Glutamatergic neuron (in vitro differentiated cells): ENCODE data around the gene UGT3A2. TPM values are rescaled to one million over a fixed set of nuclear protein-coding genes. Genes with fewer than 3 reads are reported as not detected.

Experiments used
- DNase-seq: peaks from one replicate; pipeline ENCODE4 v3.0.0; 2022
- H3K27ac Mint-ChIP-seq: one replicate; pipeline ENCODE4 v1.8.0; 2020; ENCODE audit warnings: mild to moderate bottlenecking, mixed read lengths, inconsistent platforms; ENCODE audit not compliant: unreplicated experiment
- H3K27me3 Mint-ChIP-seq: one replicate; pipeline ENCODE4 v1.8.0; 2020; ENCODE audit warnings: mild to moderate bottlenecking, moderate library complexity, mixed read lengths, inconsistent platforms; ENCODE audit not compliant: unreplicated experiment
- H3K36me3 Mint-ChIP-seq: one replicate; pipeline ENCODE4 v1.8.0; 2020; ENCODE audit warnings: mild to moderate bottlenecking, mixed read lengths, inconsistent platforms; ENCODE audit not compliant: unreplicated experiment
- H3K4me1 Mint-ChIP-seq: one replicate; pipeline ENCODE4 v1.8.0; 2020; ENCODE audit warnings: mild to moderate bottlenecking, low read depth, mixed read lengths, inconsistent platforms; ENCODE audit not compliant: unreplicated experiment
- H3K4me3 Mint-ChIP-seq: one replicate; pipeline ENCODE4 v1.8.0; 2020; ENCODE audit warnings: mild to moderate bottlenecking, mixed read lengths, inconsistent platforms; ENCODE audit not compliant: unreplicated experiment
- H3K9me3 Mint-ChIP-seq: one replicate; pipeline ENCODE4 v1.8.0; 2020; ENCODE audit warnings: mild to moderate bottlenecking, moderate library complexity, mixed read lengths, inconsistent platforms; ENCODE audit not compliant: unreplicated experiment
- total RNA-seq: library from RNA; stranded (reverse); fragmentation: NEBNext Ultra II Directional; extraction: Animal tissue kit (Norgen Biotek cat#: 25700); gene quantifications from one replicate; pipeline ENCODE4 v1.2.1, GENCODE V29; 2021; ENCODE audit not compliant: unreplicated experiment
- TF ChIP-seq, protein P1 (sequence below): fragments of 200-600 bp; sonication (generic); IDR thresholded peaks from one replicate; pipeline ENCODE4 v1.5.0; 2021; ENCODE audit not compliant: partially characterized antibody, unreplicated experiment

The UGT3A2 gene
- total RNA-seq, 1 donor from 2014 or later: 0.37 TPM

DNA sequence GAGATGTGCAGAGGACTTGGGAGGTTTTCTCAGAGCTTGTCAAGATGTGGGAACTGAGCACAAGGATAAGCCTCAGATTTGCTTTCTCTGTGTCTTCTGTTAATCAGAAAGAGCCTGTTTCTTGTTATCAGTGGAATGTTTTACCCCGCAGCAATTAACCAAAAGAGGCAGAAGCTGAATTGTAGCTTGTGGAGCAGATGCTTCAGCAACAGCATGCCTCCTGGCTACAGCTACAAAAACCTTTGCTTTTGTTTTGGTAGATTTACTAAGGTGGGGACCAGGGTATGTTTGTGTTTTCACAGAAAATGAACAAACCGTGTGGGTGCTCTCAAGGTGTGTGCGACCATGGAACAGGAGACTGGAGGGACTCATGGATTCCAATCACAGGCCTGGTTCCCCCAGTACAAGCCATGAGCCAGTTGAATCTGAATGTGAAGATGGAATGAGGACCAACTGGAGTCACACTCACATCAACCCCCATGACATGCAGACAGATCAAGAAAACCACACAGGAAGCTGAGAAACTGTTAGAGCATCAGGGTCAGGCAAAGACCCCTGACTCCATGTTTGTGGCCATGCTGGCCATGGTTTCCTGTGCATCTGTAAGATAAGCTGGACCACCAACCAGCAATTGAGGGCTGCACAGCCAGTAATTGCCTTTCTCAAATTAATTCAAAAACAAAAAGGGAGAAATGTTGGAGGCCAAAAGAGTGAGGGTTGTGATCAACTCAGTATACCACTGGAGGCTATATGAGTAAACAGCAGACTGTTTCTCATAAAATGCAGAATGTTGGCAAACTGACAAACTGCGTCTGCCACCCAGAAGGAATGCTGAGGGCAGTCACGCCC is 6.9 kb downstream of the UGT3A2 start:
- Mint-ChIP-seq H3K4me3 (no peak overlapping the region), H3K36me3 (no peaks in the 10 kb centered on the region), H3K27me3 (no peaks in the 10 kb centered on the region), H3K27ac (no peak overlapping the region), H3K9me3 (peaks cover 2% of the 10 kb centered on the region), H3K4me1 (peaks cover 1% of the 10 kb centered on the region)
- DNase-seq: no peak
- TF ChIP-seq, protein P1, sequence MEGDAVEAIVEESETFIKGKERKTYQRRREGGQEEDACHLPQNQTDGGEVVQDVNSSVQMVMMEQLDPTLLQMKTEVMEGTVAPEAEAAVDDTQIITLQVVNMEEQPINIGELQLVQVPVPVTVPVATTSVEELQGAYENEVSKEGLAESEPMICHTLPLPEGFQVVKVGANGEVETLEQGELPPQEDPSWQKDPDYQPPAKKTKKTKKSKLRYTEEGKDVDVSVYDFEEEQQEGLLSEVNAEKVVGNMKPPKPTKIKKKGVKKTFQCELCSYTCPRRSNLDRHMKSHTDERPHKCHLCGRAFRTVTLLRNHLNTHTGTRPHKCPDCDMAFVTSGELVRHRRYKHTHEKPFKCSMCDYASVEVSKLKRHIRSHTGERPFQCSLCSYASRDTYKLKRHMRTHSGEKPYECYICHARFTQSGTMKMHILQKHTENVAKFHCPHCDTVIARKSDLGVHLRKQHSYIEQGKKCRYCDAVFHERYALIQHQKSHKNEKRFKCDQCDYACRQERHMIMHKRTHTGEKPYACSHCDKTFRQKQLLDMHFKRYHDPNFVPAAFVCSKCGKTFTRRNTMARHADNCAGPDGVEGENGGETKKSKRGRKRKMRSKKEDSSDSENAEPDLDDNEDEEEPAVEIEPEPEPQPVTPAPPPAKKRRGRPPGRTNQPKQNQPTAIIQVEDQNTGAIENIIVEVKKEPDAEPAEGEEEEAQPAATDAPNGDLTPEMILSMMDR: no peak

DNA sequence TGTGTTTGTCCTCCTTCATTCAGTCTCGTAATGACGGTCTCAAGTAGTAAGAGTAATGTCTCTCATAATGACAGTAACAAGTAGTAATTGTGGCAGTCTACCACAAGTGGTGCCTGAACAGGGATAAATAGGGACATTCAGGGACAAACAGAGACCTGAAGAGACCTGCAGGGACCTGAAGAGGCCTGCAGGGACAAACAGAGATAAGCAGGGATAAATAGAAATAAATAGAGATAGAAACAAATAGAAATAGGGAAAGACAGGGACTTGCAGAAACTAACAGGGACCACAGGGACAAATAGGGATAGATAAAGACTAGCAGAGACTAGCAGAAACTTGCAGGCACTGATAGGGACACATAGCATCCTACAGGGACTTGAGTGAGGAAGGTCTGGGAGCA is 7.9 kb downstream of the UGT3A2 start:
- no peaks in the 10 kb centered on the region for H3K27me3 Mint-ChIP-seq

DNA sequence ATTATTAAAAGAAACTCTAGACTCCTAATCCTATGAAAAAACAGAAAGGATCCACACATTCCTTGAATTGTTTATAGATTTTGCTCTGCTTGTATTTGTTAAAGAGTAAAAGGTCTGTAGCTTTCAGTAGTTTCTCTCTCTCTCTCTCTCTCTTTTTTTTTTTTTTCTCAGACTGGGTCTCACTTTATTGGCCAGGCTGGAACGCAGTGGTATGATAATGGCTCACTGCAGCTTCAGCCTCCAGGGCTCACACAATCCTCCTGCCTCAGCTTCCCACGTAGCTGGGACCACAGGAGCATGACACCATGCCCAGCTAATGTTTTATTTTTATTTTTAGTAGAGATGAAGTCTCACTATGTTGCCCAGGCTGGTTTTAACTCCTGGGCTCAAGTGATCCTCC is 9.3 kb downstream of the UGT3A2 start:
- H3K4me1 Mint-ChIP-seq: peaks cover 1% of the 10 kb centered on the region
- H3K4me3 Mint-ChIP-seq: no peak overlapping the region

More for the DNA sequence above, 7.9 kb downstream of the UGT3A2 start:
- TF ChIP-seq, protein P1: no peak
- Mint-ChIP-seq H3K4me1 (peaks cover 1% of the 10 kb centered on the region), H3K9me3 (peaks cover 2% of the 10 kb centered on the region), H3K27ac (no peak overlapping the region), H3K36me3 (no peaks in the 10 kb centered on the region), H3K4me3 (no peak overlapping the region)
- DNase-seq: no peak

DNA sequence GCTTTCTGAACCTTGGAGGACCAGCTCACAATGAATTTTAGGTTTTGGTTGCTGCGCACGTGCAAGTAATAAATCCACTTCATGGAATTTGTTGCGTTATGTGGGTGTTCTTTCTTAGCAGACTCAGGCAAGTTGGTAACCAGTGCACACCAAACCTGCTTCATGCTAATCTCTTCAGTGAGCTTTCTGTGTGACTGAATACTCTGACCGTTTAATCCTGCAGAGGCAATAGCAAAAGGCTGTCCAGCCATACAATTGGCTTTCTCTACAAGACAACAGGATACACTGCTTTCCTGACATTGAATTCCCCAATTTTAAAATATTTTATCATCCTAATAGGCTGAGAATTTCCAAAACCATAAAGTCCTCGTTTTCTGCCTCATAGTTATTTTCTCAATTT is 10.3 kb downstream of the UGT3A2 start:
- Mint-ChIP-seq H3K27me3 (no peaks in the 10 kb centered on the region), H3K36me3 (no peaks in the 10 kb centered on the region), H3K27ac (no peak overlapping the region), H3K4me1 (peaks cover 1% of the 10 kb centered on the region), H3K9me3 (peaks cover 2% of the 10 kb centered on the region), H3K4me3 (no peak overlapping the region)
- TF ChIP-seq, protein P1: no peak
- no peak for DNase-seq

More for the DNA sequence above, 9.3 kb downstream of the UGT3A2 start:
- H3K27me3 Mint-ChIP-seq: no peaks in the 10 kb centered on the region
- DNase-seq: no peak
- no peaks in the 10 kb centered on the region for H3K36me3 Mint-ChIP-seq
- TF ChIP-seq, protein P1: no peak
- peaks cover 2% of the 10 kb centered on the region for H3K9me3 Mint-ChIP-seq
- no peak overlapping the region for H3K27ac Mint-ChIP-seq

DNA sequence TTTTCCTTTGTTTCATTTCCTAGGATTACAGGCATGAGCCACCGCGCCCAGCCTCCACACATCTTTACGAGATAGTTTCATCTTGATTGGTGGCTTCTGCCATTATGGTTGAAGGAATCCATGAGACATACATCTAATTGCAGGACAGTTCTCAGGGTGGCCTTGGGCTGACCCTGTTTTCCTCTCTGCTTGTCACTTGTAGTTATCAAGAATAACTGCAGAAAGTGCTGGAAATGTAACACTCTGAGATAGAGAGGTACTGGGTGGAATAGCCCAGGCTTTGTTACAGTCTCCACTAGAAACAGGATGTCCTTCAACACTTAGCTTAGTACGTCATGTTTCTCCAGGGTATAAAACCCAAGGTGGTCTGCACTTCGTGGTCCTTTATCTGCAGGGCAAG is 10.7 kb downstream of the UGT3A2 start:
- H3K4me1 Mint-ChIP-seq: peaks cover 1% of the 10 kb centered on the region
- TF ChIP-seq, protein P1: no peak
- H3K27ac Mint-ChIP-seq: no peak overlapping the region
- H3K9me3 Mint-ChIP-seq: peaks cover 2% of the 10 kb centered on the region
- no peaks in the 10 kb centered on the region for H3K36me3 Mint-ChIP-seq
- H3K27me3 Mint-ChIP-seq: no peaks in the 10 kb centered on the region
- DNase-seq: no peak
- no peak overlapping the region for H3K4me3 Mint-ChIP-seq
